ENCODE data around the gene MELK. TPM values are rescaled to one million over a fixed set of nuclear protein-coding genes. Genes with fewer than 3 reads are reported as not detected.

Gene MELK
- 28.3 and 38.1 TPM in 2 replicates for total RNA-seq

GRCh38 chr9:36572515-36573418 lies at the start of gene MELK:
Gene MELK (plus strand): TSS chr9:36572895. CDS start chr9:36581682, 8,787 bp downstream.

Other genes starting within 250 kb of the MELK start
- gene RNF38, start 172.6 kb upstream of the MELK start, total RNA-seq: 8.4 and 10.3 TPM in 2 replicates

Measured in epithelial cell of umbilical artery (primary cell).